Spleen (tissue), 11 donors: ENCODE data around the gene ABCA13. TPM values are rescaled to one million over a fixed set of nuclear protein-coding genes. Genes with fewer than 3 reads are reported as not detected.

ENCODE experiments used
- DNase-seq: peaks from one replicate; pipeline ENCODE4 v3.0.0-alpha.2; 2020
- H3K27ac ChIP-seq, 8 donors: fragments of 200-600 bp; sonication (generic) in 7 of 8; 1 replicate in 4 of 8; 2 replicates in 4 of 8; pipeline versions ENCODE4 v1.5.0 to v1.8.0; 2016 to 2021; ENCODE audit warnings: inconsistent platforms in 4 of 8, mild to moderate bottlenecking in 4 of 8, moderate library complexity in 1 of 8
- H3K27me3 ChIP-seq, 7 donors: fragments of 200-600 bp; sonication (generic) in 6 of 7; replicated peaks in 1 of 7; 1 replicate in 4 of 7; 2 replicates in 3 of 7; pipeline versions ENCODE4 v1.5.0 to v1.8.0; 2016 to 2021; ENCODE audit warnings: inconsistent platforms in 3 of 7, mild to moderate bottlenecking in 1 of 7
- H3K36me3 ChIP-seq, 6 donors: fragments of 200-600 bp; sonication (generic) in 5 of 6; 1 replicate in 4 of 6; 2 replicates in 2 of 6; pipeline versions ENCODE4 v1.5.0 to v1.8.0; 2016 to 2021; ENCODE audit warnings: inconsistent platforms in 2 of 6
- H3K4me1 ChIP-seq, 6 donors: fragments of 200-600 bp; sonication (generic) in 5 of 6; 1 replicate in 3 of 6; 2 replicates in 3 of 6; pipeline versions ENCODE4 v1.5.0 to v1.8.0; 2016 to 2021; ENCODE audit warnings: inconsistent platforms in 3 of 6
- H3K4me3 ChIP-seq, 8 donors: fragments of 200-600 bp; sonication (generic) in 7 of 8; 1 replicate in 4 of 8; 2 replicates in 4 of 8; pipeline versions ENCODE4 v1.5.0 to v1.8.0; 2016 to 2021; ENCODE audit warnings: inconsistent platforms in 4 of 8, mild to moderate bottlenecking in 4 of 8, moderate library complexity in 2 of 8
- H3K9me3 ChIP-seq, 8 donors: fragments of 200-600 bp; sonication (generic) in 7 of 8; 1 replicate in 4 of 8; 2 replicates in 4 of 8; pipeline versions ENCODE4 v1.5.0 to v1.8.0; 2016 to 2021; ENCODE audit warnings: inconsistent platforms in 4 of 8
- CTCF ChIP-seq, 11 experiments: fragments of 200-600 bp in 7 of 11; fragments of 450-650 bp in 4 of 11; sonication (generic) in 4 of 11; IDR thresholded peaks in 8 of 11; conservative IDR thresholded peaks in 3 of 11; 1 replicate in 7 of 11; 2 replicates in 4 of 11; pipeline versions ENCODE4 v1.4.0 to v1.8.0; 2016 to 2021; ENCODE audit warnings: antibody characterized with exemption in 11 of 11, inconsistent platforms in 4 of 11, mild to moderate bottlenecking in 1 of 11
- POLR2A ChIP-seq, 3 donors: fragments of 450-650 bp; IDR thresholded peaks; one replicate each; pipeline ENCODE4 v1.5.1; 2017; ENCODE audit warnings: antibody characterized with exemption in 3 of 3, mild to moderate bottlenecking in 1 of 3
- POLR2AphosphoS5 ChIP-seq, 3 donors: sonication (generic); formaldehyde crosslinking; IDR thresholded peaks; one replicate each; pipeline ENCODE4 v1.5.1; 2017; ENCODE audit warnings: antibody characterized with exemption in 3 of 3
- WGBS, 5 donors: extraction: QIAGEN DNeasy Blood & Tissue Kit in 3 of 5; methylation state at CpG; one replicate each; pipeline versions ENCODE4 v1.1.5 to v1.1.7; 2013 to 2018; 5-methylcytosine and 5-hydroxymethylcytosine counted together
- intact Hi-C: fragments of 100-400 bp; cut with DNase I; formaldehyde crosslinking; loops from one replicate; pipeline ENCODE4 v1.15.0; 2023; ENCODE audit warnings: low total_unique reads
- polyA plus RNA-seq, 3 donors: library from polyadenylated mRNA; stranded (reverse); fragments of 200-250 nt; gene quantifications; one replicate each; pipeline ENCODE4 v1.2.1, GENCODE V29; 2013
- total RNA-seq, 7 donors: library from RNA; depleted of rRNA in 3 of 7; stranded (reverse); fragments of >200 nt in 3 of 7; fragmentation: NEBNext Ultra II Directional in 4 of 7; extraction: Animal tissue kit (Norgen Biotek cat#: 25700) in 4 of 7; gene quantifications; one replicate each; pipeline versions ENCODE4 v1.1.0 to v1.2.1, GENCODE V29; 2016 to 2021
- donor health status: healthy with polysubstance abuse.
- donor health status: DM: no; HTN: no; CAD: no; lungs with moderate emphysema.
- donor health status: DM: no; HTN: no; CAD: no.
- donor health status: Bipolar disorder and iron deficiency.
- donor health status: healthy.
- donor health status: DM: no; HTN: no; CAD: no.
- donor health status: DM: yes; HTN: yes; CAD: no.

The ABCA13 gene
- total and polyA plus RNA-seq, 10 donors, result 0.02 to 19.0 (median 1.8) TPM

- 59 to 73% (median 63%) methylated on average over 2 of the region's 2 CpGs for WGBS, 5 donors
Observed at GRCh38 chr7:48365010-48365409, 193.8 kb downstream of the ABCA13 start.

GRCh38 chr7:48366096-48366495 lies 194.8 kb downstream of the ABCA13 start:
- Histone ChIP-seq H3K4me1 (no peaks in the 10 kb centered on the region), H3K4me3 (no peak overlapping the region), H3K27ac (no peak overlapping the region), H3K27me3 (no peaks in the 10 kb centered on the region), H3K9me3 (peaks cover 0 to 16% (median 8%) of the 10 kb centered on the region in 8 donors), H3K36me3 (no peaks in the 10 kb centered on the region)
- no peak for TF ChIP-seq CTCF (IDR thresholded peaks at IDR 0.05 in 8 of 11, conservative IDR thresholded peaks at IDR 0.05 in 3 of 11)
- TF ChIP-seq POLR2AphosphoS5 (IDR thresholded peaks at IDR 0.05), result no peak
- TF ChIP-seq POLR2A (IDR thresholded peaks at IDR 0.05), result no peak
- DNase-seq, result no peak
- intact Hi-C loops, result no loop called here
- 66 to 82% (median 70%) methylated on average over 4 of the region's 4 CpGs for WGBS, 5 donors

More at GRCh38 chr7:48365010-48365409, 193.8 kb downstream of the ABCA13 start:
- Histone ChIP-seq H3K36me3 (no peaks in the 10 kb centered on the region), H3K4me1 (no peaks in the 10 kb centered on the region), H3K4me3 (no peak overlapping the region), H3K27me3 (no peaks in the 10 kb centered on the region), H3K27ac (no peak overlapping the region), H3K9me3 (peaks cover 0 to 6% (median 0%) of the 10 kb centered on the region in 8 donors)
- no peak for TF ChIP-seq POLR2A (IDR thresholded peaks at IDR 0.05)
- no peak for TF ChIP-seq POLR2AphosphoS5 (IDR thresholded peaks at IDR 0.05)
- TF ChIP-seq CTCF (IDR thresholded peaks at IDR 0.05 in 8 of 11, conservative IDR thresholded peaks at IDR 0.05 in 3 of 11), result no peak
- intact Hi-C loops, result no loop called here
- no peak for DNase-seq

DNA sequence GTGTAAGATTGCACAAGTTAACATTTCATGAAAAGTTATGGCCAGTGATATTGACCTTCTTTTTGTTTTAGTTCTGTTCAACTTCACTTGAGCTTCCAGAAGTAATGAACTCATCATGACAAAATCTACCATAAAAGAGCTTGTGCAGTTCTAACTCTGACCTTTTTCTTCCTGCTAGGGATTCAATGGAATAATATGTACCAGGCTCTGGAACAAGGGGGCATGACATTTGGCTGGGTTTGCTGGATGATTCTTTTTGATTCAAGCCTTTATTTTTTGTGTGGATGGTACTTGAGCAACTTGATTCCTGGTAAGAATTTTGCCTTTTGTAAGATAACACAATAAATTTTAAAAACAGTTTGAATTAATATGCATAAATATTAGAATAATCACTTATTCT lies 205.0 kb downstream of the ABCA13 start:
- no peak for TF ChIP-seq POLR2A (IDR thresholded peaks at IDR 0.05)
- TF ChIP-seq POLR2AphosphoS5 (IDR thresholded peaks at IDR 0.05), result no peak
- TF ChIP-seq CTCF (IDR thresholded peaks at IDR 0.05 in 8 of 11, conservative IDR thresholded peaks at IDR 0.05 in 3 of 11), result no peak
- Histone ChIP-seq H3K9me3 (peaks cover 0 to 9% (median 4%) of the 10 kb centered on the region in 8 donors), H3K27me3 (no peaks in the 10 kb centered on the region), H3K36me3 (peaks cover 0 to 15% (median 0%) of the 10 kb centered on the region in 6 donors), H3K27ac (no peak overlapping the region), H3K4me3 (no peak overlapping the region), H3K4me1 (no peaks in the 10 kb centered on the region)
- no peak for DNase-seq
- intact Hi-C loops, result no loop called here

- TF ChIP-seq CTCF (IDR thresholded peaks at IDR 0.05 in 8 of 11, conservative IDR thresholded peaks at IDR 0.05 in 3 of 11) (no peak), POLR2A (IDR thresholded peaks at IDR 0.05) (no peak), POLR2AphosphoS5 (IDR thresholded peaks at IDR 0.05) (no peak)
- Histone ChIP-seq H3K9me3 (no peaks in the 10 kb centered on the region), H3K36me3 (peaks cover 0 to 4% (median 0%) of the 10 kb centered on the region in 6 donors), H3K4me1 (no peaks in the 10 kb centered on the region), H3K27me3 (no peaks in the 10 kb centered on the region), H3K4me3 (no peak overlapping the region), H3K27ac (no peak overlapping the region)
- DNase-seq, result no peak
- intact Hi-C loops, result no loop called here
- WGBS, 5 donors, result 47 to 100% (median 89%) methylated on average over 1 of the region's 1 CpG
Observed at GRCh38 chr7:48380921-48381320, 209.7 kb downstream of the ABCA13 start.
